ENCODE results near the gene MYRF.

Gene MYRF

DNA sequence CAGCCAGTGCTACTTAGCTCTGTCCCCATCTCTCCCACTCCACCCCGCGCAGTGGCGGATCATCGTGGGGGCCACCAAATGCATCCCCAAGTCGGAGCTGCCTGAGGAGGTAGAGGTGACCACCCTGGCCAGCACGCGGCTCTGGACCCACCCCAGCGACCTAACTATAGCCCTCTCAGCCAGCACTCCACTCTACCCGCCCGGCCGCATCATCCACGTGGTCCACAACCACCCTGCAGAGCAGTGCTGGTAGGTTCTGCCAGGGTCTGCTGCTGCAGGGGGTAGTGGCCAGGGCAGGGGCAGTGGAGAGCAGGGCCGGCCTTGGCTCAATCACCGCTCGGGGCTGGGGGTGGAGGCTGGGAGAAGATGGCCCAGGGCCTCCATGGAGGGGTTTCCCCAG is 13.0 kb upstream of the MYRF start:
- no peak for DNase-seq (ENCODE audit: low spot score)

DNA sequence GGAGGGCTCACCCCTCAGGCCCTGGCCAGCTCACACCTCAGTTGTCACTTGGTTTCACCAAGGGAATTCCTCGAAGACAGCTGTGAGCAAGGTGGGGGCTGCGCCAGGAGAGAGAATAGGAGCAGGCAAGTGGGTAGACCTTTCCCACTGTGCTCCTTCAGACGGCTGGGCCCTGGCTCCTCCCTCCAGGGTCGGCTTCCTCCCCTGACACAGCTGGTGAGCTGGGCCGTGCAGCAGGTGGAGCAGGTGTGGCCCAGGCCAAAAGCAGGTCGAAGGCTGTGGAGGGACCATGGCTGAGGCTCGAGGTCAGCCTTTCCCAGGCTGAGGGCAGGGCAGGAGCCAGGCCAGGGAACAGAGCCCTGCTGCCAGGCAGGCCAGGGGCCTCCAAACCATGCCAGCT is 12.5 kb upstream of the MYRF start:
- DNase-seq (ENCODE audit: low spot score) = no peak

DNA sequence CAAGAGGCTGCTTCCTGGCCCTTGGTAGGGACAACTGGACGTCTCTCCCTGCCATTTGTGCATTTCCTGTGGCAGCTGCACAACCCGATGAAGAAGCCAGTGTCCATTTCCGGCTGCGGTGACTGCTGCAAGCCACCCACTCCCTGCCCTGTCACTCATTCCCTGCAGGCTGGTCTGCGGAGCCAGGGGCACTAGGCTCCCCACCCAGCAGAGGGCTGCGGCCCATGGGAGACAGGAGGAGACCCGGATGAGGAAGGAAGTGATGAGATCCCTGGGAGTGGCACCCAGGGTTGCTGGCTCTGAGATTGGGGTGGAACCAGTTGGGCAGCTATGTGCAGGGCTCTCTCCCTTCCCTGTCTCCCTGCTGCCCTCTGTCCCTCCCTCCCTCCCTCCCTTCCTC is 10.0 kb upstream of the MYRF start:
- DNase-seq (ENCODE audit: low spot score) = no peak

DNA sequence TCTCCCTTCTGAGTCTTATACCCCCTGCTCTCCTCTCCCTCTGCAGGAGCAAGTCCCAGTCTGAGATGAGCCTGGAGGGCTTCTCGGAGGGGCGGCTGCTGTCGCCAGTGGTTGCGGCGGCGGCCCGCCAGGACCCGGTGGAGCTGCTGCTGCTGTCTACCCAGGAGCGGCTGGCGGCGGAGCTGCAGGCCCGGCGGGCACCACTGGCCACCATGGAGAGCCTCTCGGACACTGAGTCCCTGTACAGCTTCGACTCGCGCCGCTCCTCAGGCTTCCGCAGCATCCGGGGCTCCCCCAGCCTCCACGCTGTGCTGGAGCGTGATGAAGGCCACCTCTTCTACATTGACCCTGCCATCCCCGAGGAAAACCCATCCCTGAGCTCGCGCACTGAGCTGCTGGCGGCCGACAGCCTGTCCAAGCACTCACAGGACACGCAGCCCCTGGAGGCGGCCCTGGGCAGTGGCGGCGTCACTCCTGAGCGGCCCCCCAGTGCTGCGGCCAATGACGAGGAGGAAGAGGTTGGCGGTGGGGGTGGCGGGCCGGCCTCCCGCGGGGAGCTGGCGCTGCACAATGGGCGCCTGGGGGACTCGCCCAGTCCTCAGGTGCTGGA is 8.8 kb upstream of the MYRF start:
- no peak for DNase-seq (ENCODE audit: low spot score)

DNA sequence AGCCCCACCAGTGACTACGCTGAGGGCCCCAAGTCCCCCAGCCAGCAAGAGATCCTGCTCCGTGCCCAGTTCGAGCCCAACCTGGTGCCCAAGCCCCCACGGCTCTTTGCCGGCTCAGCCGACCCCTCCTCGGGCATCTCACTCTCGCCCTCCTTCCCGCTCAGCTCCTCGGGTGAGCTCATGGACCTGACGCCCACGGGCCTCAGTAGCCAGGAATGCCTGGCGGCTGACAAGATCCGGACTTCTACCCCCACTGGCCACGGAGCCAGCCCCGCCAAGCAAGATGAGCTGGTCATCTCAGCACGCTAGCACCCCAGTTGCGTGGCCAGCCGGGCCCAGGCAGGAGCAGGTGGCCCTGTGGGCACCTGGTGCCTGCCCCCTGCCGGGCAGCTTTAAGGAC is 8.3 kb upstream of the MYRF start:
- DNase-seq (ENCODE audit: low spot score) = no peak

DNA sequence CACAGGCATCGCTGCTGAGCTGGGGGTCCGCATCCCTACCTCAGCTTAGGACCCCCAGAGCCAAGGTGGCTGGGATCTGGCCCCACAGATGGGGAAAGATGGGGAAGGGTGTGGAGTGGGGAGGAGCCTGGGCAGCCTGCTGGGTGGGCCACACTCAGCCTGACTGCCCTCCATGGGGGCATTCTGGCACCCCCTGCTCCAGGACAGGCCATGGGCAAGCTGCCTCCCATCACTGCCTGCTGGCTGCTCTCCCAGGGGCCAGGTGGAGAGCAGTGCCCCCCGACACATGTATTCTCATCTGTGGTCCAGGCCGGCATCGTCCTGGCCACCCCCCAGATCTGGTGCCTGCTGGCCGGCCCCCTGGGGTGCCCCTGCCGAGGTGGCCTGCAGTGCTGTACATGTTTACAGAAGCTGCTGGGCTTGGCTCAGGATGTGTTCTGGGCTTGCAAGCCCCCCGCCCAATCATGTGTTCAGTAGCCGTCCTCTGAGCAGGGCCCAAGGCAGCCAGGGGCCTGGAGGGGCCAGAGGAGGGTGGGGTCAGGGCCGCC is 7.8 kb upstream of the MYRF start:
- DNase-seq (ENCODE audit: low spot score) = no peak

DNA sequence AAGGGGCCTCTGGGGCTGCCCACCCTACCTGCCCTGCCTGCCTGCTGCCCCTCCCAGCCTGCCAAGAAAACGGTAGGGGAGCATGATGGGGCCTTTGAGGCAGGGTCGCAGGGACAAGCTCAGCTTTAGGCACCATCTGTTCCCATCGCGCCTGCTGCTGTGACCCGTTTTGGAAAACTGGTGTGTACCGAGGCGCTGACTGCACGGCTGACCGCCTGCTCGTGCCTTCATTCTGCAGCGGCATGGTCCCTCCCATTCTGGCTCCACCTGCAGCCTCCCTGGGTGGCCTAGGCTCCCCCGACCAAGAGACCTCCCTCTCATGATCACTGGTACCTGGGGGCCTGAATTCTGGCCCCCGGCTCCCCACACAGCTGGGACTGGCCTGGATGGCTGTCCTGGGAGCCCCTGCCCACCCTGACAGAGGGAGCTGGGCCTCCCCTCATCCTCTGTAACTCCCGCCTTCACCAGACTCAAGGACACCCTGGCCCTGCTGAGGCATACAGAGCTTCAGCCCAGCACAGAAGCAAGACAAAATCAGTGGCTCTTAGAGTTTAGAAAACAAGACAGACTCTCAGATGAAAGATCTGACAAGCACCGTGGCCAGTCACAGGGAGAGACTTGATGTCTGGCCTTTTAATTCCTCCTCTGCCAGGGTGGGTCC is 6.5 kb upstream of the MYRF start:
- DNase-seq (ENCODE audit: low spot score) = no peak

DNA sequence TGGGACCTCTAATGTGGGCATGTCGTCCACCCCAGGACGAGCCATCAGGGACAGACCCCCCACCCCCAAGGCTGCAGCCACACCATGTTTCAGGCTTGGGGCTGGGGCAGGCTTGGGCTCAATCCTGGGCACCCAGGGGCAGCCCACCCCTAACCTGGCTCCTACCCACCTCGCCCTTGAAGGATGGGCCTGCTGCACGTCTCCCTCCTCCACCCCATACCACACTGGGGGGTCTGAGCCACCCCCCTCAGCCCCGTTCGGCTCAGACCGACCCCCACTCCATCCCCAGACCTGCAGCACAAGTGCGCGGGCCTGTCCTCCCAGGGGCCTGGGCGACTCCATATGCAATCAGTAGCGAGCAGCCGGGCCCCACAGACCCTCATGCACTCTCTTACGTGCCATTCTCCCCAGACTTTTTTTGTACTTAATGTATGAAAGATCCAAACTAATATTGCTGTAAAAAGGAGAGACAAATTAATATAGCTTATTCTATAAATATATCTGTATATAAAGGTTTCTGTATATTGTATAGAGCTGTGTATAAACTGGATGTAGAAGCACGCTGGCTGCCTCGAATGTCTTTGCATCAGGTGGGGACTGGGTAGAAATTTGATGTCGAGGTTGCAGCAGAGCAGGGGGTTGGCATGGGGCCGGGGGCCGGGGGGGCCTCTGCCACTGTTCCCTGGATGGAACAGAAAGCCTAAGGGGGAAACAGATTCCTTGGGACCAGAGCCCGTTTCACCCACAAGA is 5.8 kb upstream of the MYRF start:
- DNase-seq (ENCODE audit: low spot score) = no peak

DNA sequence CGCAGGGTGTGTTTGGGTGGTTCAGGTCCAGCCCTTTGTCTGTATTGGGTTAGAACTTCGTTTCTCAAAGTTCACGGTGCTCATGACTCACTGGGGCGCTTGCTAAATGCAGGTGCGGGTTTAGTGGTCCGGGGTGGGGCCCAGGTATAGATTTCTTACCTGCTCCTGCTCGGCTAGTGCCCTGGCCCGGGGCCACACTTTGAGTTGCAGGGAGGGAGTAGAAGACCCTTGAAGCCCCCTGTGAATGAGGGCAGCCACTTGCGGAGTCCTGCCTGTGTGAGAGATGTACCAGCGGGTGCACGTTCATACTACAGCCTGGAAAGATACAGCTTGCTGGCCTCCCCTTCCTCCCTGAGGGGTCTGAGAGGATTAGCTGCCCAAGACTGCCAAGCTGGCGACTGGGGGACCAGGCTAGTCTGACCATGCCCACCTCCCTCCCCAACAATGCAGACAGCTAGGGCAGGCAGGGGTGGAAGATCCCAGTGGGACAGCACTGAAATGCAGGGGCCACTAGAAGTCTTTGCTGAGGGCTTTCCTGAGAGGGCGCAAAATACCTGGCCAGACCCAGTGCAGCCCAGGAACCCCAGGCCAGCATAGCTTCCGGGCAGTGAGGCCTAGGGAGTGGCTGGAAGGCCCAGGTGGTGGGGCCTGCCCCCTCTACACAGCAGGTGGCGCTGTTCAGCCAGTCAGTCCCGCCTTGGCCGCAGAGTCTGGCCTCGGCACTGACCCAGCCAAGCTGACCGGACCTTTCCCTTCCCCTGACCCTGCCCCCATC is 5.1 kb upstream of the MYRF start:
- DNase-seq (ENCODE audit: low spot score) = peak; percentile 79

DNA sequence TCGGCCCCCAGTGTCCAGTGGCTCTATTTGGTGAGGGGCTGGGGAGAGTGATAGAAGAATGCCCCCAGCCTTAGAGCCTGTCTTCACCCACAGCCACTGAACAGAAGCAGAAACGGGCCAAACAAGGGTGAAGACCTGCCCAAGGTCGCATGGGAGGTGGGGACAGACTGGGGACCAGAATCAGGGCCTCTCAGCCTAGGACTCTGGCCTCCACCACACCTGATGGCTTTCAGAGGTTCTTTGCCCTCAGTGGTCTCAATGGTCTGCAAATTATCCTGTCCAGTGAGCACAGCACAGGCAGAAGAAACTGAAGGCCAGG is 4.5 kb upstream of the MYRF start:
- no peak for DNase-seq (ENCODE audit: low spot score)

DNA sequence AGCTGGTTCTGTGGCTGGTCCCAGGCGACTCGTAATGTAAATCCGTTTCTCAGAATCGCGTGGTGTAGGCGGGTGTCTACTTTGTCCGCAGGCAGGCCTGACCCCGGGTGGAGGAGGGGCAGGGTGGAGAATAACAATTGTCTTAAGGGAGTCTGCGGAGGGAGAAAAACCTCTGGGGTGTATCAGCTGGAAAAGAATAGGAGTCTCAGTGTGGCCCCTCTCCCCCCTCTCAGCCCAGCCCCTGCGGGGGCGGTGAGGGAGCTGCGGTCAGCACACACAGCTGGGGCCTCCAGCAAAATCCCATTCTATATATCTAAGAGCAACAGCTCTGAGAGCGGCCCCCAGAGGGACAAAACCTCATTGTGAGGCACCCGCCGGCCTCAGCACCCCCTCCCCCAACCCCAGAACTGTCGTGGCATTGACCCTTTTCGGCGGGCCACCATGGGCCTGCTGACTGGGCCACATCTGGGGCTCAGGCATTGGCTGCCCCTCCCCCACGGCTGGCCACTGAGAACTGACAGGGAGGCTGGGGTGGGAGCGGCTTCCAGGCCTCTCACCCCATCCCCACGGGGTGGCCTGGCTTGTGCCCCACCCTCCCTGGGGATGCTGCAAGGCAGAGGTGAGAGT is 2.7 kb upstream of the MYRF start:
- no peak for DNase-seq (ENCODE audit: low spot score)

DNA sequence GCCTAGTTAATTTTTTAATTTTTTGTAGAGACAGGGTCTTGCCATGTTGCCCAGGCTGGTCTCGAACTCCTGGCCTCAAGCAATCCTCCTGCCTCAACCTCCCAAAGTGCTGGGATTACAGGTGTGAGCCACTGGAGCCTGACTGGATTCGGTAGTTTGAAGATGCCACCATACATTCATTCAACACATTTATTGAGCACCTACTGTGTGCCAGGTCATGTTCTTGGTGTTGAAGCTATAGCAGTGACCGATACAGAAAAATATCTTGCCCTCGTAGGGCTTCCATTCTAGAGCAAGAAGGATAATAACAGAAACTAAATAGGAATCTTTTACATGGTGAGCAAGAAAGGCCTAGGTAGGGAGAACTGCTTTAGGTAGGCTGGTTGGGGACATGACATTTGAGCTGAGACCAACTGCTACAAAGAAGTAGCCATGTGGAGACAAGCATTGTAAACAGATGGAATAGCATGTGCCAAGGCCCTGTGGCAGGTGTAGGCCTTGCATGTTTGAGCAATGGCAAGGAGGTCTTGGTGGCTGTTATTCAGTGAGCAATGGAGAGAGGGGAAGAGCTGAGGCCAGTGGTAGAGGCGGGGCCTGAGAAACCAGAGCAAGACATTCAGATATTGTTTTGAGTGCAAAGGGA is 1.7 kb upstream of the MYRF start:
- no peak for DNase-seq (ENCODE audit: low spot score)

DNA sequence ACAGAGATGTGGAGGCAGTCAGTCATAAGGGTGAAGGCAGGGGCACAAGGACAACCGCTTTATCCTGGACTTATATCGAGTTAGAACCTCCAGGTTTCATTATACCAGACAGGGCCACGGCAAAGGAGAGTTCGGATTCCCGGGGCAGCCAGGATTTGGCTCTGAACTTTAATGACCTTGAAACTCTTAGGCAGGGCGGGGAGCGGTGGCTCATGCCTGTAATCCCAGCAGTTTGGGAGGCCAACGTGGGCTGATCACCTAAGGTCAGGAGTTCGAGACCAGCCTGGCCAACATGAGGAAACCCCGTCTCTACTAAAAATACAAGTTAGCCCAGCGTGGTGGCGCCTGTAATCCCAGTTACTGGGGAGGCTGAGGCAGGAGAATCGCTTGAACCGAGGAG is 1.1 kb upstream of the MYRF start:
- DNase-seq (ENCODE audit: low spot score) = no peak

DNA sequence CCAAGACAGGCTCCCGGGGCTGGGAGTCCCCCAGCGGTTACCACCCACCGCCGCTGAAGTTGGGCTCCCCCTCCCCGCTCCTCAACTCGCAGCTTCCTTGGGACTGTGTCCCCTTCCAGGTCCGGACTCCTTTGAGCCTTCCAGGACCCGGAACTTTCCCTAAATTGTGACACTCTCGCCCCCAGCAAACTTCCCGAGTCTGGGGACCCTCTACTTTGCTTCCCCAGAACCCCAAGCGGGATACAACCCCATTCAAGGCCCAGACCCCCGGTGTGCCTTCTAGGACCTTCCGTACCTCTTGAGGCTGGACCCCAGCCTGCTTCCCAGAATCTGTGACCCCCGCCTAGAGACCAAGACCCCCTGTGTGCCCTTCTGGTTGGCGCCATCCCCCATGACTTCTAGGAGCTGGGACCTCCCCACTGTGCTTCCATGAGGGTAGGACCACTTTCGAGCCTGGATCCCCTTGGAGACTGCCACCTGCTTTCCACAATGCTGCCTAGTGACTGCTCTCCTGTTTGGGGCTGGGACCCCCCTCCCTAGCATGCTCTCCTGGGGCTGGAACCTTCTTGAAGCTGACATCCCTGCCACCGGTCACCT is 587 bp downstream of the MYRF start:
- no peak for DNase-seq (ENCODE audit: low spot score)

DNA sequence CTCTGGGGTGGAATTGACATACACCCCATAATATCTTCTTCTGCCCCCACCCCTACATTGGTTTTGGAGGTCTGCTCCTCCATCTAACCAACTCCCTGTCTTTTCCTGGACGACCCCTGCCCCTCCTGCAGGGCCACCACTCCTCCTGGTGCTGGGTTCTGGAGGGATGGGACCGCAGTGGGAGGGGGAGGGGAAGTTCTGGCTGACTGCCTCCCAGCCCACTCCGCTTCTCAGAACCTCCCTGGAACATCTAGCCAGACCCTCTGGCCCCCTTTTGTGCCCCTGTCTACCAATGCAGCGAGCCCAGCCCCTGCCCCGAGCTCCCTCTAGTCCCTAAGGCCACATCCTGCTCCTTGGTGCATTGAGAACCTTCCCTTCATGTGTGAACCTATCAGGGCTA is 1.2 kb downstream of the MYRF start:
- DNase-seq (ENCODE audit: low spot score) = no peak

DNA sequence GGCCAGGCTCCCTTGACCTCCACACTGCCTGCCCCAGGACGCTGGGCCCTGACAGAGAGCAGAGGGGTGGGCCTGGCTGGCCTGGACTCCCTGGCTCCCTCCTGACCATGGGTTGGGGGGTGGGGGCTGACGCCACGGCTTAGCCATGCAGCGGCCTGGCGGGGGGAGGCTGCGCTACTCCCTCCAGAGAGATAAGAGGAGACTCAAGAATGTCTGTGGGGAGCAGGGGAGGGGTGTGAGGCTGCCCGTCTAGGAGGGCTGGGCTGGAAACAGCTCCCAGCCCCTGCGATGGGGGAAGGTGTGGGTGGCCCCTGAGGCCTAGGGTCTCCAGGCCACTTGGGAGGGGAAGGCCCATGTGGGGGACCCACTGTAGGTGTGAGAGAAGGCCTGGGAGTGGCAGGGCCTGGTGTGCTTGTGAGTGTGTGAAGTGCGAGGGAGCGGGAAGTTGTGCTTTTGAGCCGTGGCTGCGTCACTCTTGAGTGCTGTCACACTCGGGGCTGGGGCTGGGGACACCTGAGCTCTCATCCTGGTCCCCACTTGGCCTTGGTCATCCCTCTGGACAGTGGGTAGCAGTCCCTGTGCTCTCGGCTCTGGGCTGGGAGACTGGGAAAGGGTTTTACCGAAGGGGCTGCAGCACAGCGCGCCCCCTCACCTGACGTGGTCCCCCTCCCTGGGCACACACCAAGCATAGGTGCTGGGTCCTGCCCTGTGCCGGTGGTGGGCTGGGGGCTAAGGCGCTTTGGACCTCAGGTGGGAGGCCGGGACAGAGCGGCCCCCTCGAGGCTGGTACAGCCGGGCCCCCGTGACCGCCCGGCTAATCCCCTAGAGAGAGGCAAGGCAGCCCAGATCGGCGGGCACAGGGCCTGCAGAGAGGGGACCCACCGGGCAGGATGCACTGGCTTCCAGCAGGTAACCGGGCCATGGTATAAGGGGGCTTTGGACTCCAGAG is 2.4 kb downstream of the MYRF start:
- no peak for DNase-seq (ENCODE audit: low spot score)

DNA sequence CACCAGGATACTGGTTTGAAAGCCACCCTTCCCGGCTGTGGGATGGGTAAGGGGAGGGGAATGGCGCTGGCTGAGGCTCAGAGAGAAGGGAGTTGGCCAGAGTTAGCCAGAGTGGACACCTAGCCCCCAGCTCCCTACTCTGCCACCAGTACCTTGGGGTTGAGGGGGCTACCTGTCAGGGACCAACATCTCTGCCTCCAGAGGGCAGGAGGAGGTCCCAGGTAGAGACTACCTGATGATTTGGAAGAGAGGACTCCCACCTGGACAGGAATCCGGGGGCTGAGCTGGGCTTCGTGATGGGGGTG is 3.7 kb downstream of the MYRF start:
- DNase-seq (ENCODE audit: low spot score) = no peak

DNA sequence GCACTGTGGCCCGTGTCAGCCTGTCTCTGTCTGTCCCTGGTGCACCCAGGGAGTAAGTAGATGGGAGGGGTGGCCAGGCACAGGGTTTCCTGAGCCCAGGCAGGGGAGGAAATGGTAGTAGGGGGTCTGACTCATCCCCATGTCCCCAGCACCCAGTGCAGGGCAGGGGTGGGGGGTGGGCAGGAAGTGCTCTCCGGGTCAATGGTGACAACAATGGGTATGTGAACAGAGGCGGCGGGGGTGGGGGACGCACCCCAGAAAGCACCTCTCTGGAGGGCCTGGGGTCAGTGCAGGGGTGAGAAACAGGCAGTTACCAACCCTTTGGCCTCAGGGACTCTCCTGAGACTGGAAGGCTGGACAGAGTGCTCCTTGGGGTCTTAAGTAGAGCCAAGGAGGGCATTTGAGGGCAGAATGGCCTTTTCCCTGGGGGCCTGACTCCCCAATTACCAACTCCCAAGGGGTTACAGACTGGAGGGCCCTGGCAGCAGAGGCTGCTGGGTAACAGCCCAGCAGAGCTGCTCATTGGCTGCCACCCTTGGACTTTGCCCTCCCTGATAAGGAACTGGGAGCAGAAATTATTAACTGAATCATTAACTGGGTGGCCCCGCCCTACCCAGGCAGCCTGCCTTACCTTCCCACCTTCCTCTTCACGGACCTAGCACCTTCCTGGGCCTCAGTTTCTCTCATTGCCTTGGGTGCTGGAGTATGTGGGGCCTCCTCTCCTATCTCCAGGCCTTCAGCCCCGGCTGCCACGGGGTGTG is 4.2 kb downstream of the MYRF start:
- no peak for DNase-seq (ENCODE audit: low spot score)

DNA sequence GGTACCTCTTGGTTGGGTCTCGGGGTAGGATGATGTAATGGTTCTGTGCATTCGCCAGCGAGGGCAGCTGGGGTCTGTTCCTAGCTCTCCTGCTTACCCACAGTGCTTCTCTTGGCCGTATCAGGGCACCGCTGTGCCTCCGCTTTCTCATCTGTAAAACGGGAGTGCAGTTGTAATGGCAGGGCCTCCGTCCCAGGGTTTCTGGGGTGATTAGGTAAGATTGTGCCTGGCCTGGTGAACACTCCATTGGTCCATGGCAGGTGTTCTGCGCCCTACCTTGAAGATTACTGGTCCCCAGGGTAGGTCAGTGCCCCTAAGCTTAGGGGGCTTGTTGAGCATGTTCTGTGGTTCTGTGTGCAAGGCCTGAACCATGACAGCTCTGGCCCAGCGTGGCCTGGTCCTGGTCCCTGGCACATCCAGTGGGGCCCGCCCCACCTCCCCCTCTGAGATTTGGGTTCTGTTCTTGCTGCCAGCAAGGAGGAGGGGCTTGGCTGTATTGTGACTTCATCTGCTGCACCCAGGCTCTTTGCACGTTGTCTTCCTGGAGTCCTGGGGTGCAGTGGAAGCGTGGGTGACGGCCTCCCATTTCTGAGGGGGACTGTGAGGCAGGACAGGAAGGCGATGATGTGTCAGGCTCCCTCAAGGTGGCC is 4.9 kb downstream of the MYRF start:
- no peak for DNase-seq (ENCODE audit: low spot score)

Data from left forelimb (tissue), 1 donor.